ENCODE results near the gene ABHD15. TPM values are rescaled to one million over a fixed set of nuclear protein-coding genes. Genes with fewer than 3 reads are reported as not detected.

Gene ABHD15
- total RNA-seq, 4 donors from 2014 or later, result 6.8 to 18.3 (median 11.9) TPM

GRCh38 chr17:29589524-29590410 is 22.9 kb upstream of the ABHD15 start, which contains the start of gene GIT1:
TSS of gene GIT1 (minus strand) at chr17:29589648. CDS start at chr17:29589378, 270 bp downstream.
- TF ChIP-seq POLR2AphosphoS5 (IDR thresholded peaks at IDR 0.05) (peak; percentile 69 to 74), EP300 (IDR thresholded peaks at IDR 0.05) (no peak)
- TF ChIP-seq, protein P1, sequence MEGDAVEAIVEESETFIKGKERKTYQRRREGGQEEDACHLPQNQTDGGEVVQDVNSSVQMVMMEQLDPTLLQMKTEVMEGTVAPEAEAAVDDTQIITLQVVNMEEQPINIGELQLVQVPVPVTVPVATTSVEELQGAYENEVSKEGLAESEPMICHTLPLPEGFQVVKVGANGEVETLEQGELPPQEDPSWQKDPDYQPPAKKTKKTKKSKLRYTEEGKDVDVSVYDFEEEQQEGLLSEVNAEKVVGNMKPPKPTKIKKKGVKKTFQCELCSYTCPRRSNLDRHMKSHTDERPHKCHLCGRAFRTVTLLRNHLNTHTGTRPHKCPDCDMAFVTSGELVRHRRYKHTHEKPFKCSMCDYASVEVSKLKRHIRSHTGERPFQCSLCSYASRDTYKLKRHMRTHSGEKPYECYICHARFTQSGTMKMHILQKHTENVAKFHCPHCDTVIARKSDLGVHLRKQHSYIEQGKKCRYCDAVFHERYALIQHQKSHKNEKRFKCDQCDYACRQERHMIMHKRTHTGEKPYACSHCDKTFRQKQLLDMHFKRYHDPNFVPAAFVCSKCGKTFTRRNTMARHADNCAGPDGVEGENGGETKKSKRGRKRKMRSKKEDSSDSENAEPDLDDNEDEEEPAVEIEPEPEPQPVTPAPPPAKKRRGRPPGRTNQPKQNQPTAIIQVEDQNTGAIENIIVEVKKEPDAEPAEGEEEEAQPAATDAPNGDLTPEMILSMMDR (IDR thresholded peaks at IDR 0.05), result peak in 1 of 3 experiments; percentile 52
- H3K36me3 ChIP-seq, result no peaks in the 10 kb centered on the region
- H3K4me1 ChIP-seq, result peaks cover 71 to 86% (median 82%) of the 10 kb centered on the region in 4 donors
- intact Hi-C loops (cut with DNase I), result loop anchor here (5.0 kb wide), 1 partner anchor 38 kb away; no protein-coding TSS in a partner anchor
- DNase-seq (ENCODE audit: extremely low spot score), result no peak
- peak within 1 kb of the TSS; percentile 85 to 94 (median 88) for H3K27ac ChIP-seq (replicated peaks in 1 of 4)
- H3K27me3 ChIP-seq, result no peaks in the 10 kb centered on the region
- peak within 1 kb of the TSS; percentile 85 to 99 (median 88) for H3K4me3 ChIP-seq
- WGBS, result 4% methylated on average over 14 of the region's 70 CpGs
- no peaks in the 10 kb centered on the region for H3K9me3 ChIP-seq

DNA sequence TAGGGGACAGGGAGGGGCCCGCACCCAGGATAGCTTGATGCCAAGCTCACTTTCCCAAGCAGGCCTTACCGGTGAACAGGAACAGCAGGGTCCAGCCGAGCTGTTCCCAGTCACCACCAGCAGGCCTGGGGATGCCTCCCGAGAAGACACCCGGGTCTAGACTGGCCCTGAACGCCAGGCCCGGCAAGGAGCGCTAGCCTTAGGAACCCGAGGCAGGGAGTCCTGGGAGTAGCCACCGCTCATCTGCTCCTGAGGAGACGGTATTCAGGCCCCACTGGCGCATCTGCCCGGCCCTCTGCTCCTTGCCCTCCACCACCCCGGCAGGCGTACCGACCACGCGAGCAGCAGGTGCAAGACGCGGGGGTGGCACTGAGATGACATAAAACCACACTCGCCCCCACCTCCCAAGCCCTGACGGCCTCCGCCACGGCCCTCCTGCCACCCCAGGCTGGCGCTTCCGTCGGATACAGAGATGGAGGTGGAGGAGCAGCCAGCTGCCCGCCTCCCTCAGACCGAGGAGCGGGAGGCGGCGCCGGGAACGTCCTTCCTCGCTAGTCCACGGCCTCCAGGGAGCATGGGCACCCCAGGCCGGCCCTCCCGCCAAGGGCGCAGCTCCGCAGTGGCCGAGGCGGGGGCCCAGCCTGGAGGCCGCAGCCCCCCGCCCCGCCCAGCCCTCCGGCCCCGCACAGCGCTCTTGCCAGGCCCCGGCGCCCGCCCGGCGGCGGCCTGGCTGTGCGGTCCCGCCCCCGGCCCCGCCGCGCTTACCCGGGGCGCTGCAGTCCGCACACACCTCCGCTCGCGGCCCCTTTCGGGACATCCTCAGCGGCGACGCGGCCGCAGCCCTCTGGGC is 21.9 kb upstream of the ABHD15 start:
- Histone ChIP-seq H3K9me3 (no peaks in the 10 kb centered on the region), H3K27me3 (no peaks in the 10 kb centered on the region), H3K4me1 (peaks cover 74 to 86% (median 83%) of the 10 kb centered on the region in 4 donors), H3K36me3 (no peaks in the 10 kb centered on the region), H3K27ac (replicated peaks in 1 of 4) (peak overlapping the region; percentile 85 to 94 (median 88)), H3K4me3 (peak overlapping the region; percentile 85 to 99 (median 88))
- TF ChIP-seq POLR2AphosphoS5 (IDR thresholded peaks at IDR 0.05), result no peak
- TF ChIP-seq, protein P1 (IDR thresholded peaks at IDR 0.05), result no peak
- no peak for TF ChIP-seq EP300 (IDR thresholded peaks at IDR 0.05)
- no peak for TF ChIP-seq POLR2A (IDR thresholded peaks at IDR 0.05; ENCODE audit: low read depth)
- intact Hi-C loops (cut with DNase I), result loop anchor here (5.0 kb wide), 1 partner anchor 39 kb away; no protein-coding TSS in a partner anchor
- no peak for DNase-seq (ENCODE audit: extremely low spot score)
- 2% methylated on average over 10 of the region's 72 CpGs for WGBS

- Histone ChIP-seq H3K4me3 (peak overlapping the region; percentile 85 to 99 (median 88)), H3K27ac (replicated peaks in 1 of 4) (peak overlapping the region; percentile 85 to 94 (median 88)), H3K27me3 (no peaks in the 10 kb centered on the region), H3K4me1 (peaks cover 80 to 90% (median 87%) of the 10 kb centered on the region in 4 donors), H3K9me3 (no peaks in the 10 kb centered on the region), H3K36me3 (peaks cover 0 to 7% (median 6%) of the 10 kb centered on the region in 4 donors)
- no peak for DNase-seq (ENCODE audit: extremely low spot score)
- intact Hi-C loops (cut with DNase I), result loop anchor here (5.0 kb wide), 1 partner anchor 39 kb away; no protein-coding TSS in a partner anchor
- TF ChIP-seq, protein P1 (IDR thresholded peaks at IDR 0.05), result no peak
- no peak for TF ChIP-seq POLR2AphosphoS5 (IDR thresholded peaks at IDR 0.05)
- no peak for TF ChIP-seq POLR2A (IDR thresholded peaks at IDR 0.05; ENCODE audit: low read depth)
- TF ChIP-seq EP300 (IDR thresholded peaks at IDR 0.05), result no peak
- WGBS, result 33% methylated on average over 3 of the region's 8 CpGs
These were observed 21.3 kb upstream of the ABHD15 start for GRCh38 chr17:29588017-29588561.

GRCh38 chr17:29587591-29587990 is 20.8 kb upstream of the ABHD15 start:
- DNase-seq (ENCODE audit: extremely low spot score), result no peak
- Histone ChIP-seq H3K4me1 (peaks cover 80 to 92% (median 88%) of the 10 kb centered on the region in 4 donors), H3K27ac (replicated peaks in 1 of 4) (peak overlapping the region; percentile 85 to 94 (median 88)), H3K36me3 (peaks cover 3 to 12% (median 11%) of the 10 kb centered on the region in 4 donors), H3K27me3 (no peaks in the 10 kb centered on the region), H3K4me3 (peak overlapping the region; percentile 85 to 99 (median 88)), H3K9me3 (no peaks in the 10 kb centered on the region)
- 79% methylated on average over 6 of the region's 6 CpGs for WGBS
- TF ChIP-seq POLR2AphosphoS5 (IDR thresholded peaks at IDR 0.05), result no peak
- no peak for TF ChIP-seq POLR2A (IDR thresholded peaks at IDR 0.05; ENCODE audit: low read depth)
- TF ChIP-seq, protein P1 (IDR thresholded peaks at IDR 0.05), result no peak
- no peak for TF ChIP-seq EP300 (IDR thresholded peaks at IDR 0.05)
- intact Hi-C loops (cut with DNase I), result loop anchor here (5.0 kb wide), 1 partner anchor 40 kb away; no protein-coding TSS in a partner anchor
